ENCODE results near the gene EML6.

- TF ChIP-seq POLR2A (IDR thresholded peaks at IDR 0.05; ENCODE audit: extremely low read depth, insufficient read length): no peak
- no peak for TF ChIP-seq CTCF (IDR thresholded peaks at IDR 0.05; ENCODE audit: low read depth, low read length)
Measured at GRCh38 chr2:54770211-54770610, 46.7 kb downstream of the EML6 start.
